ENCODE measurements around the gene ABLIM2.

The ABLIM2 gene

DNA sequence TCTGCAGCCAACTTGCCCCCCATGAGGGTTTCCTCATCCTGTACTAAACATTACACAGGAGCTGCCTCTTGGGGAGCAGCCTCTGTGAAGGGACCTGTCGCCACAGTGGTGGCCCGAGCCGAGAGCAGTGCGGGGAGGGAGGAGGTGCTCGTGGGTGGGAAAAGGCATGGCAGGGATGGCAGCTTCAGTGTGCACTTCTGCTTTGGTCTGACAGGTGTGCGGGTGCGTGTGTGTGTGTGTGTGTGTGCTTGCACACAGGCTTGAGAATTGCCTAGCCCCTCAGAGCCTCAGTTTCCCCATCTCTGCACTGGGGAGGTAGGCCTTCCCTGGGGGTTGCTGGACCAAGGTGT is 44.4 kb upstream of the ABLIM2 start:
- H3K4me3 ChIP-seq (ENCODE audit: low read depth, low read length) = no peak overlapping the region
- TF ChIP-seq, protein P1, sequence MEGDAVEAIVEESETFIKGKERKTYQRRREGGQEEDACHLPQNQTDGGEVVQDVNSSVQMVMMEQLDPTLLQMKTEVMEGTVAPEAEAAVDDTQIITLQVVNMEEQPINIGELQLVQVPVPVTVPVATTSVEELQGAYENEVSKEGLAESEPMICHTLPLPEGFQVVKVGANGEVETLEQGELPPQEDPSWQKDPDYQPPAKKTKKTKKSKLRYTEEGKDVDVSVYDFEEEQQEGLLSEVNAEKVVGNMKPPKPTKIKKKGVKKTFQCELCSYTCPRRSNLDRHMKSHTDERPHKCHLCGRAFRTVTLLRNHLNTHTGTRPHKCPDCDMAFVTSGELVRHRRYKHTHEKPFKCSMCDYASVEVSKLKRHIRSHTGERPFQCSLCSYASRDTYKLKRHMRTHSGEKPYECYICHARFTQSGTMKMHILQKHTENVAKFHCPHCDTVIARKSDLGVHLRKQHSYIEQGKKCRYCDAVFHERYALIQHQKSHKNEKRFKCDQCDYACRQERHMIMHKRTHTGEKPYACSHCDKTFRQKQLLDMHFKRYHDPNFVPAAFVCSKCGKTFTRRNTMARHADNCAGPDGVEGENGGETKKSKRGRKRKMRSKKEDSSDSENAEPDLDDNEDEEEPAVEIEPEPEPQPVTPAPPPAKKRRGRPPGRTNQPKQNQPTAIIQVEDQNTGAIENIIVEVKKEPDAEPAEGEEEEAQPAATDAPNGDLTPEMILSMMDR (IDR thresholded peaks at IDR 0.05; ENCODE audit: control insufficient read depth, extremely low read depth, insufficient read depth) = no peak
- DNase-seq (ENCODE audit: low read depth) = no peak

DNA sequence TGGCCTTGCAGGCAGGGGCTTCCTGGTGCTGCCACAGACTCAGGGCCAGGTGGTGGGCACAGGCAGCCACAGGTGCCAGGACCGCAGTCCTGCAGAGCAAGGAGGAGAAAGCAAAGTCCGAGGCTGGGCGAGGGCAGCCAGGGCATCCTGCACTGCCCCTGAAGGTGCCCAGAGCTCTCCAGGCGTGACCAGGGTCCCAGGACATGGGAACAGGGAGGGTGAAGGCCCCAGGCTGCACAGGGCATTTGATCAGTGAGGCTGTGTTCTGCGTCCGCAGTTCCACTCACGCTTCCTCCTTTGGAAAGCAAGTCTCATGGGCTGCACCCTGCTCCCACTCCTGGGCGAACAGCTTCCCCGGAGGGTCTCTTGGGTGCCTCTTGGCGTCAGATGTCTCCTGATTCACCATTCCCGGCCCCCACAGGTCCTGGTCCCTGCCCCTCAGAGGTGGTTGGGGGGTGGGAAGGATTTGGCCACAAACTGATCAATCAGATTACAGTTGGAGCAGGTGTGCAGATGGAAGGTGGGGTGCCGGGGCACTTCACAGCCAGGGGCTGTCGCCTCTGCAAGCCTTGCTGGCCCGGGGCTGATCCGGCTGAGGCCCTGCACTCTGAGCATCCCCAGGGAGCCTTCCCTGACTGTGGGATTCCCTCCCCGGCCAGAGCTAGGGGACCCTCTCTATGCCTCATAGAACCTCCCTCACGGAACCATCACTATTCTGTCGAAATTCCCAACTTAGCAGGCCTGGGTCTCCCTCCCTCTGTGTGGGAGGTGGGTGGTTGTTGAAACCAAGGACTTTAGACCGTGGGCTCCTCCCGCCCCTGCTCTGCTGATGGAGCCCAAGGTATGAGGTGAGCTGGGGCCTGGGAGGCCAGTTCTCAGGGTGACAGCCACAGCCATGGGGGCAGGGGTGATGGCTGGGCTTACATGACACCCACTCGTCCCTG is 43.8 kb upstream of the ABLIM2 start:
- DNase-seq (ENCODE audit: low read depth) = no peak
- H3K4me3 ChIP-seq (ENCODE audit: low read depth, low read length) = no peak overlapping the region
- TF ChIP-seq, protein P1 (IDR thresholded peaks at IDR 0.05; ENCODE audit: control insufficient read depth, extremely low read depth, insufficient read depth) = no peak

DNA sequence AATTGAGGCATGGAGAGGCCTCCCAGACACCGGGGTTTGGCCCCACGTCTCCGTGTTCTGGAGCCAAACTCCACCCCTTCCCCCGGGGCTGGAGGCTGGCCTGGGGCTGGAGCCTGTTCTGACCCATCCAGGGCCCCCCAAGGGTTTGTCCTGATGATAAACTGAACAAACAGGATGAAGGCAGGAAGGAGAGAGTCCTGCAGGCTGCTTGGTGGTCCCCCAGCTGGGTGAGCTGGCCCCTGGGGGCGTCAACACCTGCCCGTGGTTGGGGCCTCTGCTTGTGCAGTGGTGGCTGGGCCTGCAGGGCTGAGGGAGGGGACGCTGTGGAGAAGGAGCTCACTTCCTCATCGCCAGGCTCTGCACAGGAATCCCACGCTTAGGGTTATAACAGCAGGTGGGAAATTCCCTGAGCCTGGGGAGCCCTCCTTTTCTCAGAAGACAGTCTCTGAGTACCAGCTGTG is 42.7 kb upstream of the ABLIM2 start:
- TF ChIP-seq, protein P1 (IDR thresholded peaks at IDR 0.05; ENCODE audit: control insufficient read depth, extremely low read depth, insufficient read depth) = no peak
- no peak overlapping the region for H3K4me3 ChIP-seq (ENCODE audit: low read depth, low read length)
- no peak for DNase-seq (ENCODE audit: low read depth)

DNA sequence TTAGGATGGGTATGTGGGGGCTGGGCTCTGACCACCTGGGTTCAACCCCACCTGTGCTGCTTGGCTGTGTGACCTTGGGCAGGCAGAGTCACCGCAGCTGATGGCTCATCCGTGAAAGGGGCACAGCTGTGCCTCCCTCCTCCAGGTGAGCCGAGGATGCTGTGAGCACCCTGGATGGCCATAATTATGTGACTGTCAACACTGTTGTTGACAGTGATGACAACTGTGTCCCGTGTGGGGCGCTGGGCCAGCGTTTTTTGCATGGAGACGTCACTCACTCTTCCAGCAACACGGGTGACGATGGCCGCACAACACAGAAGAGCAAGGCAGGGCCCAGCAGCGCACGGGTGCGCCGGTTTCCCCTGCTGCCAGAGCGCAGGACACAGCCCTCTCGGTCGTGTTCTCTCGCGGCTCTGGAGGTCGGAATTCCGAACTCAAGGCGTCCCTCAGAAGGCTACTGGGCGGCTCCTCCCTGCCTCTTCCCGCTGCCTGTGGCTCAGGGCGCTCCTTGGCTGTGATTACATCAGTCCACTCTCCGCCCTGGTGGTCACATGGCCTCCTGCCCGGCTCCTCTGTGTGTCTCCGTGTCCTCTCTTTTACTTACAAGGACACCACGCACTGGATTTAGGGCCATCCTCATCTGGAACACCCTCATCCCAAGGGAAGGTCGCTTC is 41.8 kb upstream of the ABLIM2 start:
- TF ChIP-seq, protein P1 (IDR thresholded peaks at IDR 0.05; ENCODE audit: control insufficient read depth, extremely low read depth, insufficient read depth) = no peak
- DNase-seq (ENCODE audit: low read depth) = no peak
- no peak overlapping the region for H3K4me3 ChIP-seq (ENCODE audit: low read depth, low read length)

DNA sequence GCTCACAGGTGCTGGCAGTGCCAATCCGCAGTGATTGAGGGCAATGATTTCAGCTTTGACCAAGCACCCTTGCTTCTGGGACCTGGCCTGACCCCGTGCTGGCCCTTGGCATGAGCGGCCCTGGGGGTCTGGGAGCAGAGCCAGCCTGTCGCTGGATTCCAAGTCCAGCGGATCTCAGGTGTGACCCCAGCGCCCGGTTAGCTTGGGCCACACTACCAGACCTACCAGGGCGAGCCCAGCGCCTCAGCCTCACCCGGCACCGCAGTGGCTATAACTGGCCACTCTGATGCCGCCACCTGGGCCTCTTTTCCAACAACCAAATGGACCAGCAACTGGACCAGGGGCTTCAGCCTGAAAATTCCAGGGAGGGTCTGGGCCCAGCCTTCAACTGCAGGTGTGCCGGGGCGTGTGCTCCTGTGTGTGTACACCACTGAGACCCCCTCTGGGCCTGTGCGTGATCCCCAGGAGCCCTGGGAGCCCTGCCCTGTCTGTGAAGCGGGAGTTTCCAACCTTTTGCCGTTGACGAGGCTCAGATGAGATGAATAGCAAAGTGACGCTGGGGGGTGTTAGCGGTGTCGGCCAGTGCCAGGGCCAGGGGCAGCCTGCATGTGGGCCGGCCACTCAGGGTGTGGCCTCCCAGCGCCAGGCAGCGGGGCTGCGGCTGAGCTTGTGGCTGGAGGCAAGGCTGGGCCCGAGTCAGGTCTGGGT is 41.1 kb upstream of the ABLIM2 start:
- H3K4me3 ChIP-seq (ENCODE audit: low read depth, low read length) = peak overlapping the region; percentile 63
- no peak for DNase-seq (ENCODE audit: low read depth)
- TF ChIP-seq, protein P1 (IDR thresholded peaks at IDR 0.05; ENCODE audit: control insufficient read depth, extremely low read depth, insufficient read depth) = no peak

DNA sequence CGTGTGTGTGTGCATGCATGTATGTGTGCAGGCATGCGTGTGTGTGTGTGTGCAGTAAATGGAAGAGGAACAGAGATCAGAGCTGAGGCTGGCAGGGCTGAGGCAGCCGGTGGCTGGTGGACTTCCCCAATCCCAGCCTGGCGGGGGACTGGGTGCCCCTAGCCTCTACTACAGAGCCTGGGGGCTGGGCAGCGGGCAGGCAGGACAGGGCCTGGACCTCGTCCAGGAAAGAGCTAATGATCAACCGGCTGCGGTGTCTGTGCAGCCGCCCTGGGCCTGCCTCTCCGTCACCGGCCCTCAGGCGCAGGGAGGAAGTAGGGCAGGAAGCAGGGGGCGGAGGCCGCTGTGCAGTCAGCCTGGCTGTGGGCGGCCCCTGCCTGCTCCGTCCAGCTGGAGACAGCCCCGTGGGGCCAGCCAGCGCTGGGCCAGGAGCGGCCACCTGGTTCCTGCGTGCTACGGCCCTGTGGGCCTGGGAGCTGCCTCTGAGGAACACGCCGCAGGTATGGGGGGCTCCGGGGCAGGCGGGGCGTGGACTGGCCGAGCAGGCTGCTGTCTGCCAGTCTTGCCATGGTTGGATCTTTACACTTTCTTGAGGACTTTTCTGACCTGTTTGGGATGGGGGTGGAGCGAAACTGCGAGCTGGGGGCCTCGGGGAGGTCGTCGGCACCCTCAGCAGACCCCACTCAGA is 40.4 kb upstream of the ABLIM2 start, which contains the start of gene SH3TC1:
Gene SH3TC1 (plus strand): TSS at position 385 of the 688 bp plus-strand sequence. CDS start 5,905 bp downstream, outside the sequence.
- H3K4me3 ChIP-seq (ENCODE audit: low read depth, low read length) = peak within 1 kb of the TSS; percentile 63
- DNase-seq (ENCODE audit: low read depth) = peak; percentile 64
- TF ChIP-seq, protein P1 (IDR thresholded peaks at IDR 0.05; ENCODE audit: control insufficient read depth, extremely low read depth, insufficient read depth) = no peak
